Natural killer cell treated with Interleukin-12 subunit alpha and Interleukin-12 subunit beta and Interleukin-15 and Interleukin-18, amount 100 ng/mL, for 72 hours (primary cell): Measurements from ENCODE around the gene CLEC16A. TPM values are rescaled to one million over a fixed set of nuclear protein-coding genes. Genes with fewer than 3 reads are reported as not detected.
"Not testable (repeated sequence)": the region's sequence is repeated elsewhere in the genome, so short reads cannot be mapped to it uniquely, and the experiment has no call there.

ENCODE experiments used
- ATAC-seq, 2 donors: fragments of 150-1000 bp; cut with Tn5 transposase in 1 of 2; sonication (Bioruptor Pico), chemical (Tn5 transposase) in 1 of 2; 2 replicates each; pipeline ENCODE4 v1.10.0; 2021
- DNase-seq: peaks from one replicate; pipeline ENCODE4 v3.0.0; 2022; ENCODE audit warnings: low spot score
- H3K27ac Mint-ChIP-seq, 2 donors: 1 replicate in 1 of 2; 2 replicates in 1 of 2; pipeline ENCODE4 v1.8.0; 2022; ENCODE audit warnings: mixed read lengths in 2 of 2, mild to moderate bottlenecking in 1 of 2, moderate library complexity in 1 of 2
- H3K27me3 Mint-ChIP-seq, 2 donors: 1 replicate in 1 of 2; 2 replicates in 1 of 2; pipeline ENCODE4 v1.8.0; 2022; ENCODE audit warnings: mixed read lengths in 2 of 2
- H3K36me3 Mint-ChIP-seq: one replicate; pipeline ENCODE4 v1.8.0; 2022; ENCODE audit warnings: mixed read lengths
- H3K4me1 Mint-ChIP-seq, 2 donors: 1 replicate in 1 of 2; 2 replicates in 1 of 2; pipeline ENCODE4 v1.8.0; 2022; ENCODE audit warnings: low read depth in 2 of 2, mixed read lengths in 2 of 2, mild to moderate bottlenecking in 1 of 2
- H3K4me3 Mint-ChIP-seq: one replicate; pipeline ENCODE4 v1.8.0; 2022; ENCODE audit warnings: mixed read lengths
- H3K9me3 Mint-ChIP-seq: 2 replicates; pipeline ENCODE4 v1.8.0; 2022; ENCODE audit warnings: mixed read lengths
- total RNA-seq, 2 donors: library from RNA; stranded (reverse); gene quantifications; one replicate each; pipeline ENCODE4 v1.2.3, GENCODE V29; 2022

Gene CLEC16A
- total RNA-seq, 2 donors from 2014 or later = 42.5 to 60.2 TPM

DNA sequence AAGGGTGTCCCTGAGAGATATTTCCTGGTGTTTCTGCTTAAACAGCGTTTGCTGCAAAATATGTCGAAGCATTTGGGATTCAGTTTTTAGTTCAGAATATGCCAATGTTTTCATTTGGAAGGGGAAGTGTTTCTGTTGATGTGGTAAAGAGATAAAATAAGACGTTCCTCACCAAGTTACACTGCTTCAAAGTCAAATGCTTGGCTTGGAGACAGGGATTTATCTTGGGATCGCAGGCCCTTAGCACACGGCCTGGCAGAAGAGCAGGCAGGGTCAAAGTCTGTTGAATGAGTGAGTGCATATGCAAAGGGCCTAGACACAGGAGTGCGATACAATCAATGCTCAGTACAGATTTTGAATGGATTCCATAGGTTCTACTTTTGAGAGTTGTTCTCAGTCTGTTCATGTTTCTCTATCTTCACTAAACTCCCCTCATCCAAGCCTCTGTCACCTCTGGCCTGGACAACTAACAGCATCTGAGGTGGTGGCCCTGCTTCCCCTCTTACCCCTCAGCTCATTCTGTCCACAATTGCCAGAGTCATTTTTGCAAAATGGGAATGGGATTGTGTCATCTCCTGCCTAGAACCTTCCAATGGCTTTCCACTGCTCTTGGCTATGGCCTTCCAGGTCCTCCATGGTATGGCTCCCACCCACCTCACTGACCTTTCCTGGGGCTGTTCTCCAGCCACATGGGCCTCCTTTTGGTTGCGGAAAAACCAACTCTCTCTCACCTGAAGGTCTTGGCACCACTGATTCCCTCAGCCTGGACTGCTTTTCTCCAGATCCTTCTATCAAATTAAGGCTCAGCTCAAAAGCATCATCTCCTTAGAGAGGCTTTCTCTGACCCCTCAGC, 5.3 kb upstream of the CLEC16A start:
- DNase-seq (no peak), ATAC-seq (no peak)
- Mint-ChIP-seq H3K9me3 (no peaks in the 10 kb centered on the region), H3K4me3 (peak overlapping the region; percentile 93), H3K27ac (peak overlapping the region; percentile 43 to 58), H3K4me1 (peaks cover 60 to 74% of the 10 kb centered on the region in 2 donors), H3K36me3 (peaks cover 11% of the 10 kb centered on the region), H3K27me3 (no peaks in the 10 kb centered on the region)

DNA sequence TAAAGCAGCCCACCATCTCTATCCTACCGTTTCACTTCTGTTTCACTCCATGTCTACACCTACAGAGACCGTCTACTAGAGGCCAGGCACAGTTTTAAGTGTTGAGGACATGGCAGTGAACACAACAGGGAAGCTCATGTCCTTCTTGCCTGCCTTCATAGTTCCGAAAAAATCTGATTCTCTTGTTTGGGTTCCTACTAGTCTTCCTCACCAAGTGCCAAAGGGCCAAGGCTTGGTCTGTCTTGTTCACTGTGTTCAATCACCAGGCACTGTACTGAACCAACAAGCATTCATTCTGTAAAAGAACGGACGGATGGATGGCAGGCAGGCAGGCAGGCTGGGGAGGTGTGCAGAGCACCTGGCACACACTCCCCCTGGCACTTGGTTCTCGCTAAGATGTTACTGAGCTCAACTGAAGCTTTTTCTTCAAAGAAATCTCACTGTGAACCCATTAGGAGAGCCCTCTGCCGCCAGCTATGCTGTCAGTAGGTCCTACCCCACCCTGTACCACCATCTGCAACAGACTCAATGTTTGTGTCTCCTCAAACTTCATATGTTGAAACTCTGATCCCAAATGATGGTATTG, 4.6 kb upstream of the CLEC16A start:
- no peaks in the 10 kb centered on the region for H3K27me3 Mint-ChIP-seq
- H3K4me3 Mint-ChIP-seq = peak overlapping the region; percentile 93
- H3K4me1 Mint-ChIP-seq = peaks cover 64 to 74% of the 10 kb centered on the region in 2 donors
- peak overlapping the region; percentile 5 to 22 for H3K27ac Mint-ChIP-seq
- H3K36me3 Mint-ChIP-seq = peaks cover 11% of the 10 kb centered on the region
- ATAC-seq = no peak
- no peaks in the 10 kb centered on the region for H3K9me3 Mint-ChIP-seq
- DNase-seq = no peak

DNA sequence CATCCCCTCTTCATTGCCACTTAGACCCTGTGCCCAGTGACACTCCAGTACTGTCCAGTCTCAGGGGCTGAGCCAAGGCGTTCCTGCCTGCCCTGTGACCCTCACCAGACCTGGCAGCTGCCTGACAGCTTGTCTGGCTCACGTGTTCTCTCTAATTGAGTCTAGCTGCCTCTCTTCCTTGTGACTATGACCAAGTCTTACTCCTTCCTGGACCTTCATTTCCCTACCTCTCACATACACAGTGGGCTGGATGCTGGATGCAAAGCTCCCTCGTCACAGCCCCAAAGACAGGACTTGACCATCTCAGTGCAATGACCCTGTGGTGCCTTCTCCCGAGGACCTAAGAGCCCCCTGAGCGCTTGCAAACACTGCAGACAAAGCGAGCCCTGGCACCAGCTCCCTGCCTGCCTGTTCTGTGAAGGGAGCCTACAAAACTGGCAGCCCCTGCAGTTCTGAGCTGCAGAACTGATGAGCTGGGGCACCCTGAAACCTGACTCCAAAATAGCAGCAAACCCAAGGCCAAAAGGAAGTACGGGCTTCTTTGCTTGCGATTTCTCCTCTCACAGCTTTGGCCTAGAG, 3.8 kb upstream of the CLEC16A start:
- Mint-ChIP-seq H3K27me3 (no peaks in the 10 kb centered on the region), H3K4me1 (peaks cover 68 to 80% of the 10 kb centered on the region in 2 donors), H3K9me3 (no peaks in the 10 kb centered on the region), H3K36me3 (peaks cover 11% of the 10 kb centered on the region), H3K4me3 (peak overlapping the region; percentile 93), H3K27ac (peak overlapping the region; percentile 16 to 67)
- ATAC-seq (no peak), DNase-seq (no peak)

DNA sequence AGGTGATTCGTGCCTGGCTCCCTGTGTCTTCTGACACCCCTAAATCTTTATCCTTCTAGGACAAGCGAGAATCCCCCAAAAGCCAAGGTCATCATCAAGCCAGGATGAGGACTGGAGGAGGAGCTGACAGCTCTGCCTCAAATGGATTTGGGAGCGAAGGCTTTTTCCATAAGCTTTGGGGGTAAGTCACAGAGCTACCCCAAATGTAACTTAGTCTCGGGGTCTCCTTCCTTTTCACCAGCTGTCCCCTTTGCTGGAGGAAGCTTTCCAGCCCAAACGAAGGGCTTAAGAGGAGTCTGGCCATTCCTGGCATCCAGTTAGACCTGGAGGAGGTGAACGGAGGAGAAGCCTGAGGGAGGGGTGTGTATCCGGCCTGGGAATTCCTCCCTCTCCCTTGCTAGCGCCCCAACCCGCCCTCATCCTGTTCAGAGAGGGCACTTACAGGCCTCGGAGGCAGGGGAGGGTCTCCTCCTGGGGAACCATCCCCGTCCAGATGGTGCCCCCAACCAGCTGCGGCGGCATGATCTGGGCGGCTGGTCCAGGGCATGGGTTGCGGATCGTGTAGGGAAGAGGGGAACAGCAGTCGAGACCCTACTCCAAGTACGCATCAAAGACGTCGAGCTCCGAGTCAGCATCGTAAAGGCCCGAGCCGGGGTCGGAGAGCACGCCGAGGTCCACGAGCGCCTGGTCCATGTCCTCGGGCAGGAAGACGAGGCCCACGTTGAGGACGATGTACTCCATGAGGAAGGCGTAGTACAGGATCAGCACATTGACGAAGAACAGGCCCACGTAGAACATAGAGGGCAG, 3.0 kb upstream of the CLEC16A start:
- H3K27me3 Mint-ChIP-seq = no peaks in the 10 kb centered on the region
- H3K4me1 Mint-ChIP-seq = peaks cover 71 to 80% of the 10 kb centered on the region in 2 donors
- no peaks in the 10 kb centered on the region for H3K9me3 Mint-ChIP-seq
- H3K27ac Mint-ChIP-seq = peak overlapping the region; percentile 16 to 67
- no peak for DNase-seq
- peaks cover 7% of the 10 kb centered on the region for H3K36me3 Mint-ChIP-seq
- ATAC-seq = peak in 1 of 2 donors; percentile 0
- H3K4me3 Mint-ChIP-seq = peak overlapping the region; percentile 93

DNA sequence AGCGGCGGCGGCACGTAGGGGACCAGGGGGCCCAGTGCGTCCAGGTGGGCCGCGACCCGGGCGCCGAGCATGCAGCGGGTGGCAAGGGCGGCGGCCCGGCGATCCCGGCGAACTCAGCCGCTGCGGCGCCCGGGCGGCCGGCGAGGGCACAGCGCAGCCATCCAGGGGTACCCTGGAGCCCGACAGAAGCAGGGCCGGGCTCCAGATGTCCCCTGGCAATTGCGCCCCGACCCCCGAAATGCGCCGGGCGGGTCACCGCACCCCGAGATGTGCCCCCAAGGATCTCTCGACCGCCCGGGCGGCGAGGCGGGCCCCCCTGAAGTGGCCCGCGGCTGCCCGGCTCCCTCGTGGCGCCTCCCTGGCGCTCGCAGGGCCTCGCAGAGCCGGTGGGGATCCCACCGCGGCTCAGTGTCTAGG, 2.4 kb upstream of the CLEC16A start:
- DNase-seq, H3K9me3 Mint-ChIP-seq, H3K27me3 Mint-ChIP-seq, H3K36me3 Mint-ChIP-seq: not testable (repeated sequence)
- H3K4me1 Mint-ChIP-seq = peaks cover 70 to 74% of the 10 kb centered on the region in 2 donors
- H3K4me3 Mint-ChIP-seq = peak overlapping the region; percentile 93
- peak in 1 of 2 donors; percentile 0 for ATAC-seq
- H3K27ac Mint-ChIP-seq = peak overlapping the region in 1 of 2 donors; percentile 67

DNA sequence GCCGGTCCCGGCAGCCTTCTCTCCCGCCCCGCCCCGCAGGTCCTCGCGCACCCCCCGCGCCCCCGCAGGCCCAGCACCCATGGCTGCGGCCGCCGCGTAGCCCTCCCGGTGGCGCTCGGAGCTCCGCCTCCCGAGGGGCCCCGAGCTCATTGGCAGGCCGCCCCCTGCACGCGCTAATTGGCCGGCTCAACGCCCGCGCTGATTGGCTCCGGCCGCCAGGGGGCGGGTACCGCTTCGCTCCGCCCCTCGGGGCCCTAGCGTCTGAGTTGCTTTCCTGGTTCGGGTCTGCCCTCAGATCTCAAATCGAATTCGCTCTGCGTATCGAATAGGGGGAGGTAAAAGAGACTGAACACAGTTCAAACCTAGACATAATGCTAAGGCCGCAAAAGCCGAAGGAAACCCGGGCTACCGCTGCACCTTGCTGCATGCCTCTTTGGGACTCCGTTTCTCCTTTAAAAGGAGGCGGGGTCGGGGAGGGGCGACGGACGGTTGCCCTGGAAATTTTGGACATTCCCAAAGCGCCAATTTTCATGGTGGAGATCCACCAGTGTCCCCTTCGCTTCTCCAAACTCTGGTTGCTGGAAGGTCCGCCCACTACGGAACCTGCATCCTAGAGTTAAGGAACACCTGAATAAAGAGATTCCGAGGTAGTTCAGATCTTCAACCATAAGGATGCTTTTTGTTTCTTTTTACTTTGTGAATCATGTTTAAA, 1.9 kb upstream of the CLEC16A start, which contains the start of gene DEXI:
Gene DEXI, minus strand, starts transcription at position 117 of the 712 bp plus-strand sequence. CDS start 463 bp downstream, outside the sequence.
- Mint-ChIP-seq H3K27ac (peak within 1 kb of the TSS; percentile 31 to 67), H3K27me3 (no peaks in the 10 kb centered on the region), H3K4me1 (peaks cover 69 to 70% of the 10 kb centered on the region in 2 donors), H3K9me3 (no peaks in the 10 kb centered on the region), H3K4me3 (peak within 1 kb of the TSS; percentile 93), H3K36me3 (peaks cover 5% of the 10 kb centered on the region)
- peak; percentile 88 to 93 for ATAC-seq
- peak; percentile 97 for DNase-seq

DNA sequence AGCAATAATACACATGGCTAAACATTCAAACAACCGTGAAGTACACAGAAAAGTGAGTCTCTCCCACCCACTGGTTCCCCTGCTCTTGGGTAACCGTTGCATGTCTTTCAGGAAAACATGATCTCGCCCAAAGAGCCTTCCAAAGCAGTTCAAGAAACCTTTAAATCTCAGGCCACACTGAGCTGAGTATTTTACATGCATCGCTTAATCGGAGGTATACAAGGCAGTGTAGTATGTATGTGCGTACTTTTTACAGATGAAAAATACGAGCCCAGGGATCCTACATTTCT, 1.4 kb upstream of the CLEC16A start:
- no peaks in the 10 kb centered on the region for H3K27me3 Mint-ChIP-seq
- H3K9me3 Mint-ChIP-seq = no peaks in the 10 kb centered on the region
- H3K36me3 Mint-ChIP-seq = peaks cover 5% of the 10 kb centered on the region
- H3K4me3 Mint-ChIP-seq = peak overlapping the region; percentile 64
- no peak for DNase-seq
- no peak for ATAC-seq
- H3K4me1 Mint-ChIP-seq = peaks cover 64 to 66% of the 10 kb centered on the region in 2 donors
- peak overlapping the region in 1 of 2 donors; percentile 31 for H3K27ac Mint-ChIP-seq

DNA sequence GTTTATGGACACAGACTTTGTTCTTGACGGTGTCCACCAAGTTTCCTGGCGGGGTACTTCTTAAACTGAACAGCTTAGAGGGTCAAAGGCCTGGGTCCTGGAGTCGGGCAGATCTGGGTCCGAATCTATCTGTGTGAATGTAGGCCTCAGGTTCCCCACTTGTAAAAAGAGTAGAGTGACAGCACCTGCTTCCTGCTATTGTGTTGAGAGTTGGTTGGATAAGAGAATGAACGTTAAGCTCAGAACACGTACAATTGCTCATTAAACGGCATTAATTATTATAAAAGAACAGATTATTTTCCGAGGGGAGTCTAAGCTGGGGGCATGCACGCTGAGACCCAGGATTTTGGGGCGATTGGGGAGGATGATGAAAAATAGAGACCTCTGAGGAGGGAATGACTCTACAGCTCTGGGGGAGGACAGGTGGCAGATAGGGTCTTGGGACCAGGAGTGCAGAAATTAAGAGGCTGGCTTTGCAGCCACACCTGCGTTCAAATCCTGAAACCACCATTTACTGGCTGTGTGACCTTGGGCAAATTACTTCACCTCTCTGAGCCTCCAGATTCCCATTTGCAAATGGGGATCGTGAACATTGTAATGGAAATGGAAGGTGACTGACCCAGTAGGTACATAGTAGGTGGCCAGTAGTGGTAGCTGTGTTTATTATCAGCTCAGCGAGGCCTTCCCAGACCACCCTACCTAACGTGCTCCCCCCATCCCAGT, 862 bp downstream of the CLEC16A start:
- peak overlapping the region; percentile 95 for H3K4me3 Mint-ChIP-seq
- H3K27ac Mint-ChIP-seq = peak overlapping the region; percentile 13 to 71
- peaks cover 56 to 57% of the 10 kb centered on the region in 2 donors for H3K4me1 Mint-ChIP-seq
- H3K36me3 Mint-ChIP-seq = no peaks in the 10 kb centered on the region
- ATAC-seq (no peak), DNase-seq (no peak)
- H3K27me3 Mint-ChIP-seq = no peaks in the 10 kb centered on the region
- H3K9me3 Mint-ChIP-seq = no peaks in the 10 kb centered on the region

DNA sequence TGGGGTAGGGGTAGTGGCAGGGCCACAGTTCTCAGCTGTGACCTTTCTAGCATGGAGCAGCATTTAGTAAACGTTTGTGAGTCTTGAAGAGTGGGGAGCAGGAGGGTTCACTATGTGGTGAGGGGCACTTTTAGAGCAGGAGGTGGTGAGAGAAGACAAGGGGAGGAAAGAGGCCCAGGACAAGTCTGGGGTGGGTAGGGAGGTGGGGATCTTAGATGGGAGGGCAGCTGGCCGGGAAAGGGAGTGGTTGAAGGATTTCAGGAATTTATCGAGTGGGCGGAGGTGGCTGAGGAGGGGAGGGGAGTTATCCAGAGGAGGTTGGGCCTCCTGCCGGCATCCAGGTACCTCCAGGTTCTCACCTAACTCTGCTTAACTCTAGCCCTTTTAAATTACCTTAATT, 1.9 kb downstream of the CLEC16A start:
- ATAC-seq (no peak), DNase-seq (no peak)
- no peaks in the 10 kb centered on the region for H3K36me3 Mint-ChIP-seq
- peak overlapping the region; percentile 95 for H3K4me3 Mint-ChIP-seq
- H3K4me1 Mint-ChIP-seq = peaks cover 47 to 51% of the 10 kb centered on the region in 2 donors
- no peaks in the 10 kb centered on the region for H3K27me3 Mint-ChIP-seq
- no peaks in the 10 kb centered on the region for H3K9me3 Mint-ChIP-seq
- peak overlapping the region; percentile 13 to 39 for H3K27ac Mint-ChIP-seq

DNA sequence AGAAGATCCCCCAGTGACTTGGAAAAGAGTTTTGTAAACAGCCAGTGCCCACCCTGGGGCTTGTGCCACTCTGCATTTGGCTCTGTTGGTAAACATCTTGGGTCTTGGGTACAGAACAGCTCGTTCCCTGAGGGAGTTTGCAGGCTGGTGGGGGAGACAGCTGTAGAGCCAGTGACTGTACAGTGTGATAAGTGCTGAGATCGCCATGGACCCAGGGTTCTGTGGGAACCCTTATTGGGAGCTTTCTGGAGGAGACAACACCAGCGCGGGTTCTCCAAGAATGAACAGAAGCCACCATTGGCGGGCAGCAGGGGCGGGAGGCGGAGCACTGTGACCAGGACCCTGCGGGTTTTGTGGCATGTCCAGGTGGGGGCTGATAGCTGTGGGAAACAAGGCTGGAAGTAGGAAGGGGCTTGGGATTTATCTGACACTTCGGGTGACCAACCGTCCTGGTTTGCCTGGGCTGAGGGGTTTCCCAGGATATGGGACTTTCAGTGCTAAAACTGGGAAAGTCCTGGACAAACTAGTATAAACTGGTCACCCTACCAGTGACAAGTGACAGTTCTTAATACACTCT, 2.9 kb downstream of the CLEC16A start:
- no peak for ATAC-seq
- H3K4me3 Mint-ChIP-seq = no peak overlapping the region
- no peaks in the 10 kb centered on the region for H3K36me3 Mint-ChIP-seq
- H3K27me3 Mint-ChIP-seq = no peaks in the 10 kb centered on the region
- H3K27ac Mint-ChIP-seq = no peak overlapping the region
- peaks cover 47 to 48% of the 10 kb centered on the region in 2 donors for H3K4me1 Mint-ChIP-seq
- no peaks in the 10 kb centered on the region for H3K9me3 Mint-ChIP-seq
- no peak for DNase-seq

DNA sequence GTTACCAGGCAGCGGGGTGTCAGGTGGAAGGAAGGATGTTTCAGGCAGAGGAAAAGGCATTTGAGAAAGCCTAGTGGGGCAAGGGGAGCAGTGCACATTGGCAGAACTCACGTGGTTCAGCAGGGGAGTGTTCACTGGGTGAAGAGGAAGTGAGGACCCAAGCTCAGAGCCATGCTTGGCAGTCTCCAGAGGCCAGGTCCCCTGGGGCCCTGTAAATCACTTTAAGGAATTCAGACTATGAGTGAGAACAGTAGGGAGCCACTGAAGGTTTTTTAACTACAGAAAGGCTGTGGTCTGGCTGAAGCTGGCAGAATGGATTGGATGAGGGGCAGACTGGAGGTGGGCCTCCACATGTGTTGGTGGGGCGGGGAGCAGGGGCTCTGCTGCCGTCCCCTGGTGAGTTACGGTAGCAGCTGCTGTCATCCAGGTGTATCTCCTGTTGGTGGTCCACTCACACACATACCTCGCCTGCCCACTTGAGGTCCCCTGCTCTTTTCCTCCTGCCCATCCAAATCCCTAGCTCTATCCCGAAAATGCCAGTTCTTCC, 5.1 kb downstream of the CLEC16A start:
- Mint-ChIP-seq H3K4me1 (peaks cover 47 to 48% of the 10 kb centered on the region in 2 donors), H3K36me3 (no peaks in the 10 kb centered on the region), H3K4me3 (no peak overlapping the region), H3K9me3 (no peaks in the 10 kb centered on the region), H3K27me3 (no peaks in the 10 kb centered on the region), H3K27ac (peak overlapping the region in 1 of 2 donors; percentile 34)
- ATAC-seq (peak in 1 of 2 donors; percentile 31), DNase-seq (no peak)

DNA sequence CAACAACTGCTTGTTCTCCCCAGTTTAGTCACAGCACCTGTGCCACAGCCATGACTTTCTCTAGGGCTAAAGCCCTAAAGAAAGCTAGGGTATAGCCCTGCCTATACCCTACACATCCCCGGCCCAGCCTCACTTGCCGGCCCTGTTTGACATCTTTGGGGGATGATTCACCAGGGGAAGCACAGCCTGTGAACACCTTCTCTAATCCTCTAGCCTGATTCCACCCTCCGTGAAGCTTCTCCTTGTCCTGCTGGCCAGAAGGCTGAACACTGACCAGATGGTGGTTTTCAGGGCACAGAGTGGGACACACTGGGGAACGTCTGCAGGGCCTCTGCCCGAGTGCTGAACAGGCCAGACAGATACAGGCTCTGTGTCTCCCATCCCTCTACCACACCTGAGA, 6.0 kb downstream of the CLEC16A start:
- ATAC-seq = no peak

More for the DNA sequence above, 6.0 kb downstream of the CLEC16A start:
- no peaks in the 10 kb centered on the region for H3K9me3 Mint-ChIP-seq
- peaks cover 46 to 49% of the 10 kb centered on the region in 2 donors for H3K4me1 Mint-ChIP-seq
- no peak for DNase-seq
- H3K27ac Mint-ChIP-seq = peak overlapping the region in 1 of 2 donors; percentile 19
- no peaks in the 10 kb centered on the region for H3K27me3 Mint-ChIP-seq
- no peak overlapping the region for H3K4me3 Mint-ChIP-seq
- no peaks in the 10 kb centered on the region for H3K36me3 Mint-ChIP-seq
